ENCODE measurements around the gene UVRAG.

UVRAG gene

GRCh38 chr11:76184551-76184993 is 369.6 kb downstream of the UVRAG start:
- no peak for DNase-seq

DNA sequence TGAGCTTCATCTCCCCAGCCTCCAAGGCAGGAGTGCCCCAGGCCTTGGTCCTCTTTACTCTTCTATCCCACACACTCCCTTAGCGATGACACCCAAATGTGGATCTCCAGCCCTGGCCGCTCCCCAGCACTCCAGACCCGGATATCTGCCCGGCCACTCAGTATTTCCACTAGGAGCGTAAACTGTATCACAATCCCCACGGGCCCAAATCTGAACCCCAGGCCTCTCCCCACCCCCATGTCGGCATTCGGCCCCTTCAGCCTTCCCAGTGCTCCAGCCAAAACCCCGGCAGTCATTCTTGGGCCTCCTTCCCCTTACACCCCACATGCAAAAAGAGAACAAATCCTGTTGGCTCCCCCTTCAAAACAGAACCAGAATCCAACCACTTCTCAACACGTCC is 370.5 kb downstream of the UVRAG start:
- no peak for DNase-seq

DNA sequence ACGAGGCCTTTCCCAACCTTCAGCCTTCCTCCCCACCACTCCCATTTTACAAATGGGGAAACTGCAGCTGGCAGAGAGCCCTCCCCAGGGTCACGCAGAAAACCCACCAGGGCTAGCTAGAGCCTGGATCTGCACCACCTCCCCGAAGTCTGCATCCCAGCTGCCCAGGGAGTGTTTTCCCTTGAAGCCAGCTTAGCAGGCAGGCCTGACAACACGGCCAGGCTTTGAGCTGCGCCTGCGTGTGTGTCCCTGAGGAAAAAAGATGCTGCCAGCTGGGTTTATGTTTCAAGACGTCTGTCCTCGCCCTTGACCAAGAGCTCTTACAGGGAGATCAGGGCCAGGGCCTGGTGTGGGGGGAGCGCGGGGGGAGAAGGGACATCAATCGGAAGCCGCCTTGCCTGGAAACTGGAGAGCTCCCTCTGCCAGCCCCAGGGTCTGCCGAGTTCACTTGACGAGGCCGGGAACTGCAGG is 371.0 kb downstream of the UVRAG start:
- DNase-seq: no peak

DNA sequence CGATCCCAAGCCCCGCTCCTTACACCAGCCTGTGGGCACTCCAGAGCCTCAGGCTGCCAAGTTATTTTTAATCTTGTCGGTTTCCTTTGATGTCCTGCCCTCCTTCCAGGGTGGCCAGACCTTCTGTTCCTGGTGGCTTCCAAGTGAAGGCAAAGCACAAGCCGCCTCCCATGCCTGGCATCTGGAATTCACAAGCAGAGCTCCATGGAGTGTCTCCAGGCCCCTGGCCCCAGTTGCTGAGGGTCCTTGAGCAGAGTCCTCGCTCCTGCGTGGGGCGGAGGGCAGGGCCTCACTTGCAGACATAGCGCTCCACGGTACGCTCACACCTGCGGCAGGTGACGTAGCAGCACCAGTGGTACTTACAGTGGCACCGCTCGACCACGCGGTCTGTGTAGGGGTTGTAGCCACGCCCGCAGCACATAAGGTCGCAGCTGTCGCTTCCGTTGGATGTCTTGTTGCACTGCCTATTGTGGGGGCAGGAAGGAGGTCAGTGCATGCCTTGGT is 371.8 kb downstream of the UVRAG start:
- DNase-seq: no peak

DNA sequence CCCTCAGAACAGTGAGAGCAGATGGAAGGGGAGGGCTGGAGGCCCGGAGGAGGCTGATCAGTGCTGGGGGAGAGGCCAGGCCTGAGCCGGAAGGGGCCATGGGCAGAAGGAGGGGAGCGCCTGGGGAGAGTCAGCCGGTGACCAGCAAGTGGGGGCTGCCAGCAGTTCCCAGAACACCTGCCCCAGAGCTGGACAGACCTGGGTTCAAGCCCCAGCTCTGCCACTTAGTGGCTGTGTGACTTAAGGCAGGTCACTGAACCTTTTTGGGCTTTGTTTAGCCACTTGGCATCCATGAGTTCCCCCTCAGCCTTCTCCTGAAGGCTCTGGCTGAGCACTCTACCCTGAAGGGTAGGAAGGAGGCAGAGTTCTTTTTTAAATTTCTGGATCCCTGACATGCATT is 373.9 kb downstream of the UVRAG start:
- no peak for DNase-seq

GRCh38 chr11:76189682-76190081 is 374.7 kb downstream of the UVRAG start:
- DNase-seq: no peak

DNA sequence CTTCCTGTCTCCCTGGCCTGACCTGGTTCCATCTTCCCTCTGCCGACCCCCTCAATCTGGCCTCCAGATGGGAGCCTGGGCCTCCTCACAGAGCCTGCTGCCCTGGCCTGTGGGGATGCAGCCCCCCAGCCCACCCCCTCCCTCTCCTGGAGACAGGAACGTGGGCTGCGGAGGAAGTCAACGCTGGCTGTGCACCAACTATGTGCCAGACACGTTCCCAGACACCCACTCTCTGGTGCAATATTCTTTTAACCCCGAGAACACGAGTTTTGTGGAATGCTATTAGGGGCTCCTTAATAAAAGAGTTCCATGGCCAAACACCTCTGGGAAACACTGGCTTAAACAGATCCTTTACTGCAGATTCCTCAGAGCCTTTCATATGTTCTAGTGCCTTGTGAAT is 375.4 kb downstream of the UVRAG start:
- no peak for DNase-seq
